Memory B cell (primary cell): ENCODE measurements around the gene OR2Y1.
"Not testable (repeated sequence)": the region's sequence is repeated elsewhere in the genome, so short reads cannot be mapped to it uniquely, and the experiment has no call there.

Source experiments
- ATAC-seq: fragments of 150-1000 bp; cut with Tn5 transposase; 2 replicates; pipeline ENCODE4 v1.10.0; 2021; ENCODE audit warnings: low read depth, mild to moderate bottlenecking, moderate library complexity
- DNase-seq, 2 donors: peaks; one replicate each; pipeline ENCODE4 v3.0.0; 2022; ENCODE audit warnings: low spot score in 2 of 2
- H3K27ac Mint-ChIP-seq: one replicate; pipeline ENCODE4 v1.8.0; 2022; ENCODE audit warnings: mild to moderate bottlenecking, moderate library complexity, mixed read lengths
- H3K27me3 Mint-ChIP-seq: one replicate; pipeline ENCODE4 v1.8.0; 2022; ENCODE audit warnings: mixed read lengths
- H3K36me3 Mint-ChIP-seq: one replicate; pipeline ENCODE4 v1.8.0; 2022; ENCODE audit warnings: mild to moderate bottlenecking, mixed read lengths
- H3K4me1 Mint-ChIP-seq: one replicate; pipeline ENCODE4 v1.8.0; 2022; ENCODE audit warnings: mixed read lengths
- H3K4me3 Mint-ChIP-seq: one replicate; pipeline ENCODE4 v1.8.0; 2022; ENCODE audit warnings: mild to moderate bottlenecking, moderate library complexity, mixed read lengths
- H3K9me3 Mint-ChIP-seq: one replicate; pipeline ENCODE4 v1.8.0; 2022; ENCODE audit warnings: mixed read lengths

The OR2Y1 gene

GRCh38 chr5:180717989-180718388 lies 21.9 kb downstream of the OR2Y1 start:
- H3K36me3 Mint-ChIP-seq = peaks cover 3% of the 10 kb centered on the region
- H3K4me1 Mint-ChIP-seq = no peaks in the 10 kb centered on the region
- H3K27me3 Mint-ChIP-seq = peaks cover 18% of the 10 kb centered on the region
- peaks cover 9% of the 10 kb centered on the region for H3K9me3 Mint-ChIP-seq
- H3K4me3 Mint-ChIP-seq = no peak overlapping the region
- H3K27ac Mint-ChIP-seq = no peak overlapping the region
- DNase-seq = no peak
- ATAC-seq = no peak

- H3K4me1 Mint-ChIP-seq = no peaks in the 10 kb centered on the region
- H3K27me3 Mint-ChIP-seq = no peaks in the 10 kb centered on the region
- ATAC-seq (no peak), DNase-seq (no peak)
- H3K36me3 Mint-ChIP-seq = peaks cover 2% of the 10 kb centered on the region
- H3K9me3 Mint-ChIP-seq = peaks cover 7% of the 10 kb centered on the region
- no peak overlapping the region for H3K4me3 Mint-ChIP-seq
- H3K27ac Mint-ChIP-seq = no peak overlapping the region
Measured at GRCh38 chr5:180704362-180704761, 35.5 kb downstream of the OR2Y1 start.

GRCh38 chr5:180703912-180704311 lies 35.9 kb downstream of the OR2Y1 start:
- Mint-ChIP-seq H3K27me3 (no peaks in the 10 kb centered on the region), H3K27ac (no peak overlapping the region), H3K36me3 (peaks cover 2% of the 10 kb centered on the region), H3K9me3 (peaks cover 8% of the 10 kb centered on the region), H3K4me3 (no peak overlapping the region), H3K4me1 (no peaks in the 10 kb centered on the region)
- no peak for ATAC-seq
- DNase-seq = no peak

DNA sequence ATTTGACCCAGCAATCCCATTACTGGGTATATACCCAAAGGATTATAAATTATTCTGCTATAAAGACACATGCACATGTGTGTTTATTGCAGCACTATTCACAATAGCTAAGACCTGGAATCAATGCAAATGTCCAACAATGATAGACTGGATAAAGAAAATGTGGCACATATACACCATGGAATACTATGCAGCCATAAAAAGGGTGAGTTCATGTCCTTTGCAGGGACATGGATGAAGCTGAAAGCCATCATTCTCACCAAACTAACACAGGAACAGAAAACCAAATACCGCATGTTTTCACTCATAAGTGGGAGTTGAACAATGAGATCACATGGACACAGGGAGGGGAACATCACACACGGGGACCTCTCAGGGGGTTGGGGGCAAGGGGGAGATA lies 36.5 kb downstream of the OR2Y1 start:
- H3K27me3 Mint-ChIP-seq, H3K4me3 Mint-ChIP-seq, H3K27ac Mint-ChIP-seq, H3K36me3 Mint-ChIP-seq, DNase-seq, H3K9me3 Mint-ChIP-seq, H3K4me1 Mint-ChIP-seq, ATAC-seq: not testable (repeated sequence)

DNA sequence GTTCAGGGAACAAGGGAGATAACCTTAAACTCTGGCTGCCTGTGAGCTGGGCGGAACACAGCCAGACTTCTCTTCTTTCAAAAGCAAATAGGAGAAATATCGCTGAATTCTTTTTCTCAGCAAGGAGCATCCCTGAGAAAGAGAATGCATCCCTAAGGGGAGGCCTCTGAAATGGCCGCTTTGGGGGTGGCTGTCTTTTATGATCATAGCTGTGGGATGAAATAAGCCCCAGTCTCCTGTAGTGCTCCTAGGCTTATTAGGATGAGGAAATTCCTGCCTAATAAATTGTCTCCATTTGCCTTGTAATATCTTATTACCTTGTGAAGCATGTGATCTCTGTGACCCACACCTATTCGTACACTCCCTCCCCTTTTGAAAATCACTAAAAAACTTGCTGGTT lies 39.4 kb downstream of the OR2Y1 start:
- not testable (repeated sequence) for H3K4me3 Mint-ChIP-seq, H3K27ac Mint-ChIP-seq

DNA sequence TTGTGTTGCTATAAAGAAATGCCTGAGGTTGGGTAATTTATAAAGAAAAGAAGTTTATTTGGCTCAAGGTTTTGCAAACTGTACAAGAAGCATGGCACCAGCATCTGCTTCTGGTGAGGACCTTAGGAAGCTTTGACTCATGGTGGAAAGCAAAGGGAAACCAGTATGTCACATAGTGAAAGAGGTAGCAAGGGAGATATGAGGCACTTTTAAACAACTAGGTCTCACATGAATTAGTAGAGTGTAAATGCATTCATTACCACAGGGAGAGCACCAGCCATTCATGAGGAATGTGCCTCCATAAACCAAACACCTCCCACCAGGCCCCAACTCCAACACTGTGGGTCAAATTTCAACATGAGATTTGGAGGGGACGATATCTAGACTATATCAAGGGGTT lies 40.8 kb downstream of the OR2Y1 start:
- Mint-ChIP-seq H3K27ac (no peak overlapping the region), H3K27me3 (peaks cover 10% of the 10 kb centered on the region), H3K4me1 (no peaks in the 10 kb centered on the region), H3K9me3 (peaks cover 10% of the 10 kb centered on the region), H3K4me3 (no peak overlapping the region), H3K36me3 (peaks cover 4% of the 10 kb centered on the region)
- DNase-seq (no peak), ATAC-seq (no peak)

More for the DNA sequence above, 39.4 kb downstream of the OR2Y1 start:
- H3K36me3 Mint-ChIP-seq, ATAC-seq, H3K4me1 Mint-ChIP-seq, H3K9me3 Mint-ChIP-seq, H3K27me3 Mint-ChIP-seq, DNase-seq: not testable (repeated sequence)

- H3K4me1 Mint-ChIP-seq = no peaks in the 10 kb centered on the region
- peaks cover 4% of the 10 kb centered on the region for H3K9me3 Mint-ChIP-seq
- ATAC-seq (no peak), DNase-seq (no peak)
- H3K36me3 Mint-ChIP-seq = peaks cover 3% of the 10 kb centered on the region
- H3K27ac Mint-ChIP-seq = no peak overlapping the region
- peaks cover 25% of the 10 kb centered on the region for H3K27me3 Mint-ChIP-seq
- no peak overlapping the region for H3K4me3 Mint-ChIP-seq
Measured at GRCh38 chr5:180696116-180696515, 43.7 kb downstream of the OR2Y1 start.

- ATAC-seq (no peak), DNase-seq (no peak)
- no peak overlapping the region for H3K27ac Mint-ChIP-seq
- no peaks in the 10 kb centered on the region for H3K4me1 Mint-ChIP-seq
- no peak overlapping the region for H3K4me3 Mint-ChIP-seq
- H3K27me3 Mint-ChIP-seq = peaks cover 22% of the 10 kb centered on the region
- no peaks in the 10 kb centered on the region for H3K36me3 Mint-ChIP-seq
- H3K9me3 Mint-ChIP-seq = no peaks in the 10 kb centered on the region
Measured at GRCh38 chr5:180692429-180692828, 47.4 kb downstream of the OR2Y1 start.

DNA sequence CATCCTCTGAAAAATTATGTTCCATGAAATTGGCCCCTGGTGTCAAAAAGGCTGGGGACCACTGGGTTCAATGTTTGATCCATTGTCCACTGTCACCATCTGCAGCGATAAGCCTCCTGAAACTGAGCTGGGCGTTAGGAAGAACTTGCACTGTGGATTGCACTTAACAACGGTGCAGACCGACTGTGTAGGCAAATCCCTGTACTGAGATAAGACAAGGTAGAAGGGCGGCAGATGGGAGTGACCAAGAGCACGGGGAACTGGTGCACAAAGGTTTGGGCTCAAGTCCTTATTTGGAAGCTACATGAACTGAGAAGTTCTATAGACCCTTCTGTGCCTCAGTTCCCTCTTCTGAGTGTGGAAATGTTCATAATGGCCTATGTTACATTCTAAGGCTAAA lies 48.8 kb downstream of the OR2Y1 start:
- ATAC-seq = no peak
- Mint-ChIP-seq H3K36me3 (no peaks in the 10 kb centered on the region), H3K27ac (no peak overlapping the region), H3K27me3 (peaks cover 20% of the 10 kb centered on the region), H3K4me1 (no peaks in the 10 kb centered on the region), H3K9me3 (no peaks in the 10 kb centered on the region), H3K4me3 (no peak overlapping the region)
- DNase-seq = no peak

GRCh38 chr5:180690562-180690961 lies 49.3 kb downstream of the OR2Y1 start:
- Mint-ChIP-seq H3K27ac (no peak overlapping the region), H3K4me3 (no peak overlapping the region), H3K9me3 (no peaks in the 10 kb centered on the region), H3K27me3 (peaks cover 22% of the 10 kb centered on the region), H3K4me1 (no peaks in the 10 kb centered on the region), H3K36me3 (no peaks in the 10 kb centered on the region)
- DNase-seq (no peak), ATAC-seq (no peak)

- Mint-ChIP-seq H3K4me1 (no peaks in the 10 kb centered on the region), H3K36me3 (no peaks in the 10 kb centered on the region), H3K9me3 (no peaks in the 10 kb centered on the region), H3K27me3 (peaks cover 23% of the 10 kb centered on the region), H3K4me3 (no peak overlapping the region), H3K27ac (no peak overlapping the region)
- ATAC-seq (no peak), DNase-seq (no peak)
Measured at GRCh38 chr5:180689775-180690174, 50.1 kb downstream of the OR2Y1 start.
